Trophoblast cell (in vitro differentiated cells and primary cell): ENCODE data around the gene LMBRD1.

Experiments
- DNase-seq, 2 donors: peaks; one replicate each; pipeline ENCODE4 v3.0.0-alpha.2; 2016
- H2AFZ ChIP-seq: 2 replicates; pipeline ENCODE4 v1.6.1; 2013; ENCODE audit warnings: low read length, moderate library complexity, mild to moderate bottlenecking; ENCODE audit not compliant: insufficient read depth, poor library complexity
- H2AK5ac ChIP-seq: 2 replicates; pipeline ENCODE4 v1.6.1; 2013; ENCODE audit warnings: mild to moderate bottlenecking, low read length
- H2BK120ac ChIP-seq: 2 replicates; pipeline ENCODE4 v1.6.1; 2013; ENCODE audit warnings: low read length, mild to moderate bottlenecking, moderate library complexity; ENCODE audit not compliant: insufficient read depth, poor library complexity
- H2BK12ac ChIP-seq: 2 replicates; pipeline ENCODE4 v1.6.1; 2013; ENCODE audit warnings: mild to moderate bottlenecking, low read length, moderate library complexity
- H2BK5ac ChIP-seq: 2 replicates; pipeline ENCODE4 v1.6.1; 2013; ENCODE audit warnings: low read length, low read depth, moderate library complexity, mild to moderate bottlenecking; ENCODE audit not compliant: poor library complexity
- H3K14ac ChIP-seq: 2 replicates; pipeline ENCODE4 v1.6.1; 2013; ENCODE audit warnings: mild to moderate bottlenecking, low read length
- H3K18ac ChIP-seq: 2 replicates; pipeline ENCODE4 v1.6.1; 2013; ENCODE audit warnings: mild to moderate bottlenecking, low read length
- H3K23ac ChIP-seq: 2 replicates; pipeline ENCODE4 v1.6.1; 2013; ENCODE audit warnings: low read length
- H3K27ac ChIP-seq: 2 replicates; pipeline ENCODE4 v1.5.1; 2013; ENCODE audit warnings: low read depth, mild to moderate bottlenecking, inconsistent platforms, low read length, moderate library complexity
- H3K27me3 ChIP-seq: 2 replicates; pipeline ENCODE4 v1.6.1; 2013; ENCODE audit warnings: inconsistent platforms, mild to moderate bottlenecking, low read length, moderate library complexity; ENCODE audit not compliant: insufficient read depth
- H3K36me3 ChIP-seq, 2 experiments: 1 replicate in 1 of 2; 2 replicates in 1 of 2; pipeline ENCODE4 v1.6.1; 2013; ENCODE audit warnings: low read length in 2 of 2, mild to moderate bottlenecking in 2 of 2, moderate library complexity in 1 of 2; ENCODE audit not compliant: insufficient read depth in 2 of 2, control insufficient read depth in 1 of 2
- H3K4ac ChIP-seq: 2 replicates; pipeline ENCODE4 v1.6.1; 2013; ENCODE audit warnings: low read depth, mild to moderate bottlenecking, low read length, moderate library complexity
- H3K4me1 ChIP-seq, 2 experiments: 1 replicate in 1 of 2; 2 replicates in 1 of 2; pipeline ENCODE4 v1.6.1; 2013; ENCODE audit warnings: low read length in 2 of 2, mild to moderate bottlenecking in 2 of 2, moderate library complexity in 1 of 2; ENCODE audit not compliant: insufficient read depth in 2 of 2, control insufficient read depth in 1 of 2
- H3K4me2 ChIP-seq: 2 replicates; pipeline ENCODE4 v1.6.1; 2013; ENCODE audit warnings: inconsistent platforms, mild to moderate bottlenecking, low read length, moderate library complexity
- H3K4me3 ChIP-seq: 2 replicates; pipeline ENCODE4 v1.5.1; 2013; ENCODE audit warnings: mild to moderate bottlenecking, low read depth, low read length, inconsistent platforms
- H3K79me1 ChIP-seq: one replicate; pipeline ENCODE4 v1.6.1; 2013; ENCODE audit warnings: low read length
- H3K79me2 ChIP-seq: 2 replicates; pipeline ENCODE4 v1.6.1; 2013; ENCODE audit warnings: low read length, mild to moderate bottlenecking; ENCODE audit not compliant: control insufficient read depth, insufficient read depth, poor library complexity
- H3K9ac ChIP-seq: 2 replicates; pipeline ENCODE4 v1.6.1; 2013; ENCODE audit warnings: mild to moderate bottlenecking, low read length
- H3K9me3 ChIP-seq: 2 replicates; pipeline ENCODE4 v1.6.1; 2013; ENCODE audit warnings: low read depth, mild to moderate bottlenecking, control low read depth, inconsistent platforms, low read length; ENCODE audit not compliant: insufficient read depth
- H4K12ac ChIP-seq: 2 replicates; pipeline ENCODE4 v1.6.1; 2013; ENCODE audit warnings: low read depth, mild to moderate bottlenecking, low read length, moderate library complexity
- H4K8ac ChIP-seq: 2 replicates; pipeline ENCODE4 v1.6.1; 2013; ENCODE audit warnings: low read depth, mild to moderate bottlenecking, low read length, moderate library complexity
- H4K91ac ChIP-seq: one replicate; pipeline ENCODE4 v1.6.1; 2013; ENCODE audit warnings: low read depth, mild to moderate bottlenecking, low read length, moderate library complexity
- WGBS: extraction: QIAGEN DNeasy Blood & Tissue Kit; methylation state at CpG from one replicate; pipeline ENCODE4 v1.1.7; 2013; ENCODE audit warnings: missing lambda C conversion rate; ENCODE audit not compliant: insufficient read length, insufficient coverage; ENCODE audit errors: extremely low coverage; 5-methylcytosine and 5-hydroxymethylcytosine counted together

LMBRD1 gene

DNA sequence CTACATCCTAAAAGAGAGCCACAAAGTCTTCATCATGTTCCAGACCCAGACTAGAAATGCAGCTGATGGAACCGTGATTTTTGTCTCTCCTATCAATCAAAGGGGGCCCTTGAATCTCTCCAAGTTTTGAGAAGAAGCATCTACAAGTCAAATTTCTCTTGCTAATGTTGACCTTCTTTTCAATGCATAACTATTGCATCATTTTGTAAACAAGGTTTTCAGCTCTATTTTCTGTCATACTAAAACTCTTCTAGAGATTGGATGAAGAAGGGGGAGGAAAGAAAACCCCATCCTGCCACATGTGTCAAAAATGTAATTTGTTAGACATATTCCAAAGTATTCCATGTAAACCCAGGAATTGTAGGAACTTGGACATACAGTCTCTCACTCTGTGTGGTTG lies 169.2 kb downstream of the LMBRD1 start:
- Histone ChIP-seq H3K27ac (no peak overlapping the region), H3K23ac (no peak overlapping the region), H3K27me3 (no peaks in the 10 kb centered on the region), H3K79me2 (no peaks in the 10 kb centered on the region), H4K8ac (no peak overlapping the region), H3K4me3 (no peak overlapping the region), H2BK5ac (no peak overlapping the region), H3K4me1 (peaks cover 2 to 3% of the 10 kb centered on the region in 2 experiments), H4K91ac (no peak overlapping the region), H2AFZ (no peak overlapping the region), H3K14ac (no peak overlapping the region), H3K9me3 (no peaks in the 10 kb centered on the region), H3K36me3 (no peaks in the 10 kb centered on the region), H4K12ac (no peak overlapping the region), H3K4me2 (no peak overlapping the region), H3K79me1 (no peaks in the 10 kb centered on the region), H2BK12ac (no peak overlapping the region), H2AK5ac (no peak overlapping the region), H3K4ac (no peak overlapping the region), H3K9ac (no peak overlapping the region), H3K18ac (no peak overlapping the region), H2BK120ac (no peak overlapping the region)
- DNase-seq: no peak
- no CpG with 5 or more reads among the region's 1 CpG for WGBS

DNA sequence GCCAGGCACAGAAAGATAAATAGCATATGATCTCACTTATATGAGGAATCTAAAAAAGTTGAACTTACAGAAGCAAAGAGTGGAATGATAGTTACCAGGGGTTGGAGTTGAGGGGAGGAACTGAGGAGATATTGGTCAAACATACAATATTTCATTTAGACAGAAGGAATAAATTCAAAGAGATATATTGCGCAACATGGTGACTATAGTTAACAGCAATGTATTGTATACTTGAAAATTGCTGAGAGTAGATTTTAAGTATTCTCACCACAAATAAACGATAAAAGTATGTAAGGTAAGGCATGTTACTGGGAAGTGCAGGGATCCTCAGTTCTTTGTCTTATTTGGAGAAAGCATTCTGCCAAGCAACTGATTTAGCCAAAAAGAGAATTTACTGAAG lies 171.9 kb downstream of the LMBRD1 start:
- no peak overlapping the region for H2AFZ ChIP-seq
- H3K4ac ChIP-seq: no peak overlapping the region
- H3K23ac ChIP-seq: no peak overlapping the region
- H3K36me3 ChIP-seq: no peaks in the 10 kb centered on the region
- no peak overlapping the region for H3K14ac ChIP-seq
- no CpG with 5 or more reads among the region's 2 CpGs for WGBS
- H2BK5ac ChIP-seq: no peak overlapping the region
- H2BK12ac ChIP-seq: no peak overlapping the region
- H3K4me3 ChIP-seq: no peak overlapping the region
- DNase-seq: peak in 1 of 2 donors; percentile 53
- no peak overlapping the region for H3K18ac ChIP-seq
- H4K12ac ChIP-seq: no peak overlapping the region
- no peak overlapping the region for H4K91ac ChIP-seq
- no peak overlapping the region for H3K4me2 ChIP-seq
- no peaks in the 10 kb centered on the region for H3K9me3 ChIP-seq
- peaks cover 3 to 4% of the 10 kb centered on the region in 2 experiments for H3K4me1 ChIP-seq
- no peaks in the 10 kb centered on the region for H3K27me3 ChIP-seq
- H3K79me2 ChIP-seq: no peaks in the 10 kb centered on the region
- H2BK120ac ChIP-seq: no peak overlapping the region
- H4K8ac ChIP-seq: no peak overlapping the region
- H3K79me1 ChIP-seq: no peaks in the 10 kb centered on the region
- H3K27ac ChIP-seq: no peak overlapping the region
- no peak overlapping the region for H2AK5ac ChIP-seq
- no peak overlapping the region for H3K9ac ChIP-seq
